H1 (cell line): ENCODE measurements around the gene FLCN. TPM values are rescaled to one million over a fixed set of nuclear protein-coding genes. Genes with fewer than 3 reads are reported as not detected.

Source experiments
- TAF1 ChIP-seq: IDR thresholded peaks from 2 replicates; pipeline ENCODE4 v1.6.1; 2011; ENCODE audit warnings: mild to moderate bottlenecking, low read depth, low read length
- polyA plus RNA-seq, 7 experiments: library from polyadenylated mRNA; depleted of rRNA in 3 of 7; stranded (reverse) in 5 of 7; unstranded in 2 of 7; fragments of >200 nt in 5 of 7; fragments of 200-250 nt in 2 of 7; gene quantifications; 1 replicate in 5 of 7; 2 replicates in 1 of 7; 4 replicates in 1 of 7; pipeline versions ENCODE4 v1.2.1 to v1.2.3, GENCODE V29; 2011 to 2013; ENCODE audit warnings: missing spikeins in 2 of 7, mixed read lengths in 2 of 7
- total RNA-seq: library from RNA; stranded (reverse); fragmentation: NEBNext Ultra II Directional; extraction: Animal tissue kit (Norgen Biotek cat#: 25700); gene quantifications from 2 replicates; pipeline ENCODE4 v1.2.1, GENCODE V29; 2021

The FLCN gene
- total and polyA plus RNA-seq, 2 of the 8 experiments (the other 6 are each of a cell fraction or from before 2014, with no cell fraction given), result 15.6 to 34.6 TPM

- TF ChIP-seq TAF1, result no peak
These were observed 9.9 kb upstream of the FLCN start (continued) for GRCh38 chr17:17246879-17247278.
